A673 (cell line): ENCODE measurements around the gene CMBL. TPM values are rescaled to one million over a fixed set of nuclear protein-coding genes. Genes with fewer than 3 reads are reported as not detected.

Experiments used
- BruUV-seq: library from RNA; stranded (reverse); fragments of 400-500 nt; replicated peaks from 2 replicates; lab custom pipeline; 2021; lab: Mats Ljungman, UMichigan
- CTCF ChIA-PET: fragments of 300-600 bp; sonication (Branson Sonifier 250); formaldehyde crosslinking; loops from one replicate; lab custom pipeline; 2022; ENCODE audit warnings: antibody characterized with exemption; lab: Charles Lee
- POLR2A ChIA-PET: fragments of 300-600 bp; sonication (Branson Sonifier 250); formaldehyde crosslinking; loops from one replicate; lab custom pipeline; 2022; ENCODE audit warnings: antibody characterized with exemption; ENCODE audit not compliant: low non-redundant PET; lab: Charles Lee
- DNase-seq: peaks from one replicate; pipeline ENCODE4 v3.0.0-alpha.2; 2015; ENCODE audit warnings: low spot score
- H3K27ac ChIP-seq: fragments of 200-600 bp; sonication (generic); 2 replicates; pipeline ENCODE4 v1.5.1; 2016; ENCODE audit warnings: mixed run types, low read depth, mild to moderate bottlenecking, mixed read lengths, antibody characterized with exemption, low read length; ENCODE audit not compliant: poor library complexity, severe bottlenecking
- H3K27me3 ChIP-seq: fragments of 200-600 bp; sonication (generic); replicated peaks from 2 replicates; pipeline ENCODE4 v1.6.1; 2017; ENCODE audit warnings: mixed run types, low read depth, mild to moderate bottlenecking, mixed read lengths, antibody characterized with exemption, low read length; ENCODE audit not compliant: insufficient read depth, poor library complexity
- H3K36me3 ChIP-seq: fragments of 200-600 bp; sonication (generic); 2 replicates; pipeline ENCODE4 v1.6.1; 2016; ENCODE audit warnings: mixed run types, mild to moderate bottlenecking, mixed read lengths, antibody characterized with exemption, low read length; ENCODE audit not compliant: insufficient read depth, poor library complexity, severe bottlenecking
- H3K4me1 ChIP-seq: fragments of 200-600 bp; sonication (generic); 2 replicates; pipeline ENCODE4 v1.6.1; 2017; ENCODE audit warnings: mixed run types, mild to moderate bottlenecking, mixed read lengths, antibody characterized with exemption, low read length; ENCODE audit not compliant: insufficient read depth, poor library complexity, severe bottlenecking
- H3K4me3 ChIP-seq: fragments of 200-600 bp; sonication (generic); 2 replicates; pipeline ENCODE4 v1.5.1; 2016; ENCODE audit warnings: low read depth, mixed run types, mild to moderate bottlenecking, mixed read lengths, low read length; ENCODE audit not compliant: poor library complexity, severe bottlenecking
- H3K9me3 ChIP-seq: fragments of 200-600 bp; sonication (generic); 2 replicates; pipeline ENCODE4 v1.6.1; 2016; ENCODE audit warnings: mixed run types, low read depth, mild to moderate bottlenecking, mixed read lengths, antibody characterized with exemption, low read length; ENCODE audit not compliant: poor library complexity, severe bottlenecking
- CTCF ChIP-seq: fragments of 300-800, 200-600 bp; sonication (generic); conservative IDR thresholded peaks from 2 replicates; pipeline ENCODE4 v1.5.1; 2017; ENCODE audit warnings: low read depth, mild to moderate bottlenecking, antibody characterized with exemption, low read length, moderate library complexity, mixed read lengths
- EZH2 ChIP-seq: fragments of 200-600 bp; sonication (generic); IDR thresholded peaks from 2 replicates; pipeline ENCODE4 v1.6.1; 2017; ENCODE audit warnings: borderline replicate concordance, low read depth, mild to moderate bottlenecking, mixed read lengths, antibody characterized with exemption, low read length; ENCODE audit not compliant: poor library complexity, severe bottlenecking
- intact Hi-C: fragments of 100-400 bp; cut with micrococcal nuclease; formaldehyde crosslinking; loops from one replicate; pipeline ENCODE4 v1.10.0; 2022; ENCODE audit not compliant: unreplicated experiment
- total RNA-seq: library from RNA; stranded (reverse); gene quantifications from 2 replicates; pipeline ENCODE4 v1.2.3, GENCODE V29; 2021

CMBL gene
- total RNA-seq, 1 experiment from 2014 or later, result 17.2 TPM

GRCh38 chr5:10265245-10266109 is 42.2 kb downstream of the CMBL start:
- Histone ChIP-seq H3K27ac (no peak overlapping the region), H3K9me3 (no peaks in the 10 kb centered on the region), H3K4me3 (no peak overlapping the region), H3K27me3 (no peaks in the 10 kb centered on the region), H3K36me3 (peaks cover 57% of the 10 kb centered on the region), H3K4me1 (no peaks in the 10 kb centered on the region)
- intact Hi-C loops, result no loop called here
- no TSS peak for BruUV-seq
- TF ChIP-seq EZH2, result no peak
- TF ChIP-seq CTCF, result no peak
- CTCF ChIA-PET, result no interaction called here
- no peak for DNase-seq
- POLR2A ChIA-PET, result interaction anchor here (0.6 kb wide), 3 partner anchors 66 to 173 kb away, joined by 3 to 5 read pairs (median 4); no protein-coding TSS in a partner anchor

- intact Hi-C loops, result no loop called here
- no peak overlapping the region for H3K4me3 ChIP-seq
- H3K36me3 ChIP-seq, result peaks cover 65% of the 10 kb centered on the region
- DNase-seq, result no peak
- H3K9me3 ChIP-seq, result no peaks in the 10 kb centered on the region
- ChIA-PET CTCF (no interaction called here), POLR2A (no interaction called here)
- H3K27me3 ChIP-seq, result no peaks in the 10 kb centered on the region
- no peak overlapping the region for H3K27ac ChIP-seq
- TF ChIP-seq CTCF (no peak), EZH2 (no peak)
- no peaks in the 10 kb centered on the region for H3K4me1 ChIP-seq
- no TSS peak for BruUV-seq
These were observed 43.1 kb downstream of the CMBL start for GRCh38 chr5:10264604-10265003.

DNA sequence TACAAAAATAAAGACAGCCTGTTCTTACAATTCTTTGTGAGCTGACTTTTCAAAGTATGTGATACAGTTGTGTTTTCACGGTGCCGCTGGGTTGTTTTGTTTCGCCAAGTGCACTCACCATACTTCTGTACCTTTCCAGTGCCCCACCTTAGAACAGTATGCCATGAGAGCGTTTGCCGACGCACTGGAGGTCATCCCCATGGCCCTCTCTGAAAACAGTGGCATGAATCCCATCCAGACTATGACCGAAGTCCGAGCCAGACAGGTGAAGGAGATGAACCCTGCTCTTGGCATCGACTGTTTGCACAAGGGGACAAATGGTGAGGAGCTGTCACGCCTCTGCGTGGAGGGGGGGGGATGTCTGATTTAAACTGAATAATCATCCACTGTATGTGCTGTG is 44.7 kb downstream of the CMBL start:
- no peak for DNase-seq
- TF ChIP-seq EZH2 (no peak), CTCF (no peak)
- no peak overlapping the region for H3K27ac ChIP-seq
- peaks cover 81% of the 10 kb centered on the region for H3K36me3 ChIP-seq
- no peaks in the 10 kb centered on the region for H3K4me1 ChIP-seq
- POLR2A ChIA-PET, result no interaction called here
- CTCF ChIA-PET, result no interaction called here
- no peak overlapping the region for H3K4me3 ChIP-seq
- H3K9me3 ChIP-seq, result no peaks in the 10 kb centered on the region
- no TSS peak for BruUV-seq
- intact Hi-C loops, result no loop called here
- H3K27me3 ChIP-seq, result no peaks in the 10 kb centered on the region
